CD4-positive, alpha-beta T cell (primary cell): ENCODE data around the gene SCAMP1. TPM values are rescaled to one million over a fixed set of nuclear protein-coding genes. Genes with fewer than 3 reads are reported as not detected.

Experiments
- ATAC-seq: fragments of 200-7000 bp; cut with Tn5 transposase; one replicate; pipeline ENCODE4 v1.10.0; 2022; ENCODE audit warnings: mild to moderate bottlenecking; ENCODE audit not compliant: poor library complexity
- CTCF ChIA-PET: fragments of 350-600 bp; sonication (Branson Sonifier 250); formaldehyde crosslinking; loops from one replicate; lab custom pipeline; 2021; ENCODE audit warnings: antibody characterized with exemption, inconsistent platforms; lab: Charles Lee
- POLR2A ChIA-PET: fragments of 350-600 bp; sonication (Branson Sonifier 250); formaldehyde crosslinking; loops from one replicate; lab custom pipeline; 2021; ENCODE audit warnings: antibody characterized with exemption, inconsistent platforms; lab: Charles Lee
- DNase-seq, 14 experiments: peaks; one replicate each; pipeline ENCODE4 v3.0.0-alpha.2; 2013 to 2020; ENCODE audit warnings: mixed read lengths in 2 of 14
- H3K27ac ChIP-seq, 2 donors: one replicate each; pipeline versions ENCODE4 v1.5.1 to v1.7.0; 2013; ENCODE audit warnings: low read length in 2 of 2, low read depth in 1 of 2, mild to moderate bottlenecking in 1 of 2
- H3K27me3 ChIP-seq, 2 experiments: 1 replicate in 1 of 2; 2 replicates in 1 of 2; pipeline versions ENCODE4 v1.6.1 to v1.7.0; 2013; ENCODE audit warnings: low read length in 2 of 2, control low read depth in 1 of 2, mild to moderate bottlenecking in 1 of 2, moderate library complexity in 1 of 2; ENCODE audit not compliant: insufficient read depth in 2 of 2, control insufficient read depth in 1 of 2
- H3K36me3 ChIP-seq: one replicate; pipeline ENCODE4 v1.6.1; 2013; ENCODE audit warnings: low read length, control low read depth; ENCODE audit not compliant: insufficient read depth
- H3K4me1 ChIP-seq: one replicate; pipeline ENCODE4 v1.6.1; 2013; ENCODE audit warnings: low read length, control low read depth; ENCODE audit not compliant: insufficient read depth
- H3K4me3 ChIP-seq: one replicate; pipeline ENCODE4 v1.5.1; 2013; ENCODE audit warnings: mild to moderate bottlenecking, low read length, moderate library complexity
- H3K9me3 ChIP-seq, 2 experiments: 1 replicate in 1 of 2; 2 replicates in 1 of 2; pipeline versions ENCODE4 v1.6.1 to v1.7.0; 2013; ENCODE audit warnings: low read length in 2 of 2, mild to moderate bottlenecking in 2 of 2, control low read depth in 1 of 2, moderate library complexity in 1 of 2; ENCODE audit not compliant: control insufficient read depth in 1 of 2, insufficient read depth in 1 of 2
- H3K27ac Mint-ChIP-seq: one replicate; pipeline ENCODE4 v1.8.0; 2020; ENCODE audit warnings: mixed read lengths
- H3K27me3 Mint-ChIP-seq: one replicate; pipeline ENCODE4 v1.8.0; 2021; ENCODE audit warnings: mixed read lengths
- H3K36me3 Mint-ChIP-seq: one replicate; pipeline ENCODE4 v1.8.0; 2021; ENCODE audit warnings: low read depth, mixed read lengths
- H3K4me1 Mint-ChIP-seq: one replicate; pipeline ENCODE4 v1.8.0; 2021; ENCODE audit warnings: low read depth, mixed read lengths
- H3K4me3 Mint-ChIP-seq: one replicate; pipeline ENCODE4 v1.8.0; 2020; ENCODE audit warnings: mild to moderate bottlenecking, mixed read lengths
- H3K9me3 Mint-ChIP-seq: one replicate; pipeline ENCODE4 v1.8.0; 2020; ENCODE audit warnings: mixed read lengths
- CTCF ChIP-seq: fragments of 200-600 bp; IDR thresholded peaks from one replicate; pipeline ENCODE4 v1.8.0; 2022; ENCODE audit warnings: antibody characterized with exemption, mild to moderate bottlenecking
- intact Hi-C, 2 experiments: fragments of 100-400 bp; cut with DNase I in 1 of 2; cut with micrococcal nuclease in 1 of 2; formaldehyde crosslinking; loops; one replicate each; pipeline versions ENCODE4 v1.15.1 to v1.9.0; 2023 to 2025; cut with DNase I, micrococcal nuclease
- total RNA-seq, 174 experiments: library from RNA in 2 of 174; stranded (reverse) in 2 of 174; gene quantifications; one replicate each; pipeline ENCODE4 v1.2.3 and lab custom pipeline; 2021 to 2026

Gene SCAMP1
- total RNA-seq, 2 experiments from 2014 or later: 16.0 to 18.4 TPM

GRCh38 chr5:78334811-78335210 is 25.6 kb upstream of the SCAMP1 start:
- no peak overlapping the region for H3K27ac ChIP-seq
- ChIA-PET POLR2A (no interaction called here), CTCF (no interaction called here)
- H3K9me3 ChIP-seq: peaks cover 0 to 10% of the 10 kb centered on the region in 2 experiments
- no peaks in the 10 kb centered on the region for H3K27me3 ChIP-seq
- H3K4me1 ChIP-seq: no peaks in the 10 kb centered on the region
- no peaks in the 10 kb centered on the region for H3K36me3 ChIP-seq
- DNase-seq: no peak
- Mint-ChIP-seq H3K4me3 (no peak overlapping the region), H3K27me3 (peaks cover 27% of the 10 kb centered on the region), H3K27ac (no peak overlapping the region), H3K4me1 (no peaks in the 10 kb centered on the region), H3K36me3 (no peaks in the 10 kb centered on the region), H3K9me3 (peaks cover 9% of the 10 kb centered on the region)
- intact Hi-C loops: no loop called here
- H3K4me3 ChIP-seq: no peak overlapping the region
- TF ChIP-seq CTCF: no peak
- ATAC-seq: no peak

- intact Hi-C loops: no loop called here
- Histone ChIP-seq H3K4me1 (no peaks in the 10 kb centered on the region), H3K27ac (no peak overlapping the region), H3K4me3 (no peak overlapping the region), H3K27me3 (no peaks in the 10 kb centered on the region), H3K9me3 (peaks cover 0 to 10% of the 10 kb centered on the region in 2 experiments), H3K36me3 (no peaks in the 10 kb centered on the region)
- no peaks in the 10 kb centered on the region for H3K4me1 Mint-ChIP-seq
- ChIA-PET CTCF (interaction anchor here (1.2 kb wide), 1 partner anchor 36 kb away, joined by 3 read pairs; no protein-coding TSS in a partner anchor), POLR2A (no interaction called here)
- H3K27ac Mint-ChIP-seq: no peak overlapping the region
- no peak for DNase-seq
- peaks cover 9% of the 10 kb centered on the region for H3K9me3 Mint-ChIP-seq
- no peak for ATAC-seq
- H3K36me3 Mint-ChIP-seq: no peaks in the 10 kb centered on the region
- TF ChIP-seq CTCF: no peak
- no peak overlapping the region for H3K4me3 Mint-ChIP-seq
- H3K27me3 Mint-ChIP-seq: peaks cover 27% of the 10 kb centered on the region
These were observed 24.4 kb upstream of the SCAMP1 start for GRCh38 chr5:78335976-78336375.

GRCh38 chr5:78336698-78337097 is 23.7 kb upstream of the SCAMP1 start:
- Histone ChIP-seq H3K27ac (no peak overlapping the region), H3K4me3 (no peak overlapping the region), H3K4me1 (no peaks in the 10 kb centered on the region), H3K27me3 (no peaks in the 10 kb centered on the region), H3K9me3 (peaks cover 0 to 10% of the 10 kb centered on the region in 2 experiments), H3K36me3 (no peaks in the 10 kb centered on the region)
- CTCF ChIA-PET: no interaction called here
- H3K27me3 Mint-ChIP-seq: peaks cover 23% of the 10 kb centered on the region
- H3K27ac Mint-ChIP-seq: no peak overlapping the region
- H3K4me3 Mint-ChIP-seq: no peak overlapping the region
- H3K36me3 Mint-ChIP-seq: no peaks in the 10 kb centered on the region
- ATAC-seq: no peak
- no peaks in the 10 kb centered on the region for H3K4me1 Mint-ChIP-seq
- H3K9me3 Mint-ChIP-seq: peaks cover 9% of the 10 kb centered on the region
- intact Hi-C loops: no loop called here
- no peak for DNase-seq
- POLR2A ChIA-PET: no interaction called here
- no peak for TF ChIP-seq CTCF
